Gastrocnemius medialis (tissue), 4 donors: ENCODE results near the gene NCMAP.

Experiments
- CTCF ChIP-seq, 5 experiments: fragments of 450-650 bp in 3 of 5; fragments of 200-600 bp in 2 of 5; sonication (generic) in 2 of 5; IDR thresholded peaks in 4 of 5; conservative IDR thresholded peaks in 1 of 5; 1 replicate in 4 of 5; 2 replicates in 1 of 5; pipeline ENCODE4 v1.5.1; 2016 to 2019; ENCODE audit warnings: antibody characterized with exemption in 5 of 5, mild to moderate bottlenecking in 3 of 5, moderate library complexity in 3 of 5
- POLR2A ChIP-seq, 2 donors: fragments of 450-650 bp; IDR thresholded peaks; one replicate each; pipeline ENCODE4 v1.6.1; 2017; ENCODE audit warnings: antibody characterized with exemption in 2 of 2, mild to moderate bottlenecking in 2 of 2, moderate library complexity in 2 of 2

- no peak for TF ChIP-seq CTCF (IDR thresholded peaks at IDR 0.05 in 4 of 5, conservative IDR thresholded peaks at IDR 0.05 in 1 of 5)
- TF ChIP-seq POLR2A (IDR thresholded peaks at IDR 0.05), result no peak
Observed at GRCh38 chr1:24525606-24526005, 30.3 kb upstream of the NCMAP start.
